Mesendoderm (in vitro differentiated cells): Measurements from ENCODE around the gene COX4I1.

Experiments
- DNase-seq: peaks from one replicate; pipeline ENCODE4 v3.0.0; 2013
- H2AK5ac ChIP-seq: 2 replicates; pipeline ENCODE4 v1.6.1; 2013; ENCODE audit warnings: low read length, inconsistent platforms
- H2BK120ac ChIP-seq: 2 replicates; pipeline ENCODE4 v1.6.1; 2013; ENCODE audit warnings: low read depth, mild to moderate bottlenecking, low read length, moderate library complexity, mixed read lengths
- H2BK15ac ChIP-seq: replicated peaks from 2 replicates; pipeline ENCODE4 v1.6.1; 2013; ENCODE audit warnings: low read depth, mild to moderate bottlenecking, moderate library complexity
- H2BK5ac ChIP-seq: 2 replicates; pipeline ENCODE4 v1.6.1; 2013; ENCODE audit warnings: low read length, inconsistent platforms
- H3K18ac ChIP-seq: 2 replicates; pipeline ENCODE4 v1.6.1; 2013; ENCODE audit warnings: mild to moderate bottlenecking, low read length, mixed read lengths
- H3K23ac ChIP-seq: one replicate; pipeline ENCODE4 v1.6.1; 2013; ENCODE audit warnings: low read length
- H3K27ac ChIP-seq: 2 replicates; pipeline ENCODE4 v1.5.1; 2013; ENCODE audit warnings: low read depth, mild to moderate bottlenecking, inconsistent platforms, low read length, moderate library complexity
- H3K27me3 ChIP-seq: 2 replicates; pipeline ENCODE4 v1.6.1; 2013; ENCODE audit warnings: low read length, control low read depth, mild to moderate bottlenecking, inconsistent platforms; ENCODE audit not compliant: insufficient read depth, poor library complexity
- H3K36me3 ChIP-seq: 2 replicates; pipeline ENCODE4 v1.6.1; 2013; ENCODE audit warnings: low read length, inconsistent platforms; ENCODE audit not compliant: control insufficient read depth, insufficient read depth
- H3K4ac ChIP-seq: one replicate; pipeline ENCODE4 v1.6.1; 2013; ENCODE audit warnings: low read depth, mild to moderate bottlenecking, low read length, moderate library complexity
- H3K4me1 ChIP-seq: 2 replicates; pipeline ENCODE4 v1.6.1; 2013; ENCODE audit warnings: low read depth, low read length, inconsistent platforms; ENCODE audit not compliant: control insufficient read depth
- H3K4me2 ChIP-seq: 2 replicates; pipeline ENCODE4 v1.6.1; 2013; ENCODE audit warnings: low read length
- H3K4me3 ChIP-seq: 2 replicates; pipeline ENCODE4 v1.5.1; 2013; ENCODE audit warnings: mild to moderate bottlenecking, low read length
- H3K56ac ChIP-seq: one replicate; pipeline ENCODE4 v1.6.1; 2013; ENCODE audit warnings: low read length
- H3K79me1 ChIP-seq: 2 replicates; pipeline ENCODE4 v1.6.1; 2013; ENCODE audit warnings: low read length, inconsistent platforms
- H3K79me2 ChIP-seq: 2 replicates; pipeline ENCODE4 v1.6.1; 2013; ENCODE audit warnings: mild to moderate bottlenecking, low read length; ENCODE audit not compliant: control insufficient read depth, insufficient read depth
- H3K9ac ChIP-seq: 2 replicates; pipeline ENCODE4 v1.6.1; 2013; ENCODE audit warnings: low read length, inconsistent platforms
- H4K5ac ChIP-seq: one replicate; pipeline ENCODE4 v1.6.1; 2013; ENCODE audit warnings: low read length
- H4K8ac ChIP-seq: one replicate; pipeline ENCODE4 v1.6.1; 2013; ENCODE audit warnings: low read depth, mild to moderate bottlenecking, control low read depth, low read length, moderate library complexity
- WGBS: extraction: QIAGEN DNeasy Blood & Tissue Kit; methylation state at CpG from one replicate; pipeline ENCODE4 v1.1.7; 2013; ENCODE audit warnings: low lambda C conversion rate, missing lambda C conversion rate; ENCODE audit not compliant: insufficient coverage; ENCODE audit errors: extremely low coverage; 5-methylcytosine and 5-hydroxymethylcytosine counted together

Gene COX4I1

DNA sequence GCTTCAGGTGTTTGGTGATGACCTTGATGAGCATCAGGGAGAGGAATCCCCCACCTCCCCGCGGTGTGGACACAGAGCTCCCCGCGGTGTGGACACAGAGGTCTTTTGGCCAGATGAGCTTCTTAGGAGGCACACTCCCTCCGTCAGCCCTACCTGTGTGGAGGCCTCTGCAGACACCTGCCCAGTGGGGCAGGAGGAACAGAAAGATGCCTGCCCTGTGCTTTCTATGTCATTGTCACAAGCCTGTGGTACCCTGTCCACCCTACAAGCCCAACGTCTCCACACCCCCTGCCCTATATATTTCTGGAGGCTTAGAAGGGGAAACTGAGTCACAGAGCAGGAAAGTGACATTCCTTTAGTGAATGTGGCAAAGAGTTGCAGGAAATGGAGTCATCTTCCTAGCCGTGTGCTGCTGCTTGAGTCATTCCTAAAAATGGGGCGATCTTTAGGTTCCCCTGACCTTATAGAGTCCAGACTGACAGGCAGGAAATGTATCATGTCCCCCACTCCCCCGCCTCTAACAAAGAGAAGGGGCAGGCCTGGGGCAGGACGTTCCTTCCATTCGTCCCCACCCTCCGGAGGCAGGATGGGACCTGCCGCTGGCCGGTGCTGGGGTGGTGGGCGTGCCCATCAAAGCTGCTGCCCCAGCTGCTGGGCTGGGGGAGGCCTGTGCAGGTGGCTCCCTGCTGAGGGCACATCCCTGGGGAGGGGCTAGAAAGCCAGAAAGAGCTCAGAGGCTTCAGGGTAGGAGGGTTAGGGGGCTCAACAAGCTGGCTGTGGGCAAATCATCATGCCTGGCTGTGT lies 47.6 kb upstream of the COX4I1 start:
- Histone ChIP-seq H2BK15ac (no peak overlapping the region), H3K36me3 (no peaks in the 10 kb centered on the region), H4K8ac (no peak overlapping the region), H3K18ac (no peak overlapping the region), H3K56ac (peak overlapping the region; percentile 49), H3K27ac (no peak overlapping the region), H2AK5ac (no peak overlapping the region), H3K4me1 (peaks cover 7% of the 10 kb centered on the region), H3K27me3 (no peaks in the 10 kb centered on the region), H3K79me1 (no peaks in the 10 kb centered on the region), H2BK5ac (no peak overlapping the region), H3K4ac (no peak overlapping the region), H3K9ac (no peak overlapping the region), H3K23ac (peak overlapping the region; percentile 93), H3K4me2 (no peak overlapping the region), H4K5ac (no peak overlapping the region), H3K4me3 (no peak overlapping the region), H2BK120ac (no peak overlapping the region), H3K79me2 (no peaks in the 10 kb centered on the region)
- no peak for DNase-seq
- WGBS: no CpG with 5 or more reads among the region's 15 CpGs

DNA sequence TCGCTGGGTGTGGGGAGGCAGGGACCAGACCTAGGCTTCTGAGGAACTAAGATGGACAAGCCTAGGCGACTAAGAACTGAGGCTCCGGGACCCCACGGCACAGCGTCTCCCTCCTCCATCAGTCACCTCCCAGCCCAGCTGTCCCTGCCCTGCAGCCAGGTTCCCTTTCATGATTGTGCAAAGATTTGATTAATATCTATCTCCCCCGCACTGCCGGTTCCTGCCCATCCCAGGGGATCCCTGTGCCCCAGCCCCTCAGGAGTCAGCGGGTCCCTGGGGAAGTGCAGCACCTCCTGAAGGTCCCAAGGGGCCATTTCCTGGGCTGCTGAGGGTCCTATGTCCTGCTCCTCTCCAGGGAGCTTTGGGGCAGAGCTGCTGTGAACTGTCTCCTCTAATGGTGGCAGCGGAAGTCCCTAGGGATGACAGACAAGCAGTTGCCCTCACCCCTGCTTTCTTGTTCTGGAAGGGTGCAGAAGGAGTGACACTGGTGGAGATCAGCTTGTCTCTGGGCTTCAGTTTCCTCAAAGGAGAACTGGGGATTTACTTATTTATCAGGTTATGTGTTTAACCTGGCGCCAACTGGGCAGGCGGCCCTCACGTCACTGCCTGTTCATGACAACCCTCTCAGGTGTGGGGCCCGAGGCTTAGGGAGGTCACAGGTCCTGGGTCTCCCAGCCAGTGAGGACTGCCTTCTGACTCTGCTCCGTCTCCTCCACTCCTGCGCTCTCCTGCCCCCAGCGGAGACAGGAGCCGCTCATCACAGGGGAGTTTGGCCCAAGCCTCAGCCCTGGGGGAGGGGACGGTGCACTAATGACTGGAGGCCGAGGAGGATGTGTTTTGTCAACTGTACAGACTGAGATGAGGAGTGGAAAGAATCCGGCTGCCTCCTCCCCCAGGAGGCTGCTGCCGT lies 46.7 kb upstream of the COX4I1 start:
- no peak overlapping the region for H3K56ac ChIP-seq
- no peak overlapping the region for H2AK5ac ChIP-seq
- no peaks in the 10 kb centered on the region for H3K27me3 ChIP-seq
- H2BK5ac ChIP-seq: no peak overlapping the region
- H3K4me3 ChIP-seq: no peak overlapping the region
- H3K4me1 ChIP-seq: peaks cover 7% of the 10 kb centered on the region
- no CpG with 5 or more reads among the region's 21 CpGs for WGBS
- H2BK120ac ChIP-seq: no peak overlapping the region
- H4K8ac ChIP-seq: no peak overlapping the region
- no peaks in the 10 kb centered on the region for H3K79me2 ChIP-seq
- H3K18ac ChIP-seq: no peak overlapping the region
- H2BK15ac ChIP-seq: no peak overlapping the region
- H3K4ac ChIP-seq: no peak overlapping the region
- H3K36me3 ChIP-seq: no peaks in the 10 kb centered on the region
- peak; percentile 73 for DNase-seq
- H3K9ac ChIP-seq: no peak overlapping the region
- no peak overlapping the region for H3K23ac ChIP-seq
- H3K27ac ChIP-seq: no peak overlapping the region
- H3K79me1 ChIP-seq: no peaks in the 10 kb centered on the region
- H3K4me2 ChIP-seq: no peak overlapping the region
- H4K5ac ChIP-seq: no peak overlapping the region

DNA sequence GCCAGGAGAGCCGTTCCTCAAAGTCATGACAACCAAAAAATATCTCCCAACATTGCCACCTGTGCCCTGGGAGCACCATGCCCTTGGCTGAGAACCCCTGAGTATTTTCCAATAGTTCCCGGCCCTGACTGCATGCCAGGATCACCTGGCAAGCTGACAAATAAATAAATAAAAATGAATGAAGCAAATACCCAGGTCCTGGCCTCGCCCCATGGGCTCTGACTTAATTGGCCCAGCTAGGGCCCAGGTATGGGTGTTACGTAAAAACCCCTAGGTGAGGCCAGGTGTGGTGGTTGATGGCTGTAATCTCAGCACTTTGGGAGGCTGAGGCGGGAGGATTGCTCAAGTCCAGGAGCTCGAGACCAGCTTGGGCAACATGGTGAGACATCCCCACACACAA lies 45.9 kb upstream of the COX4I1 start:
- H3K56ac ChIP-seq: no peak overlapping the region
- no peak overlapping the region for H3K18ac ChIP-seq
- H3K79me2 ChIP-seq: no peaks in the 10 kb centered on the region
- no peak overlapping the region for H4K5ac ChIP-seq
- no peak overlapping the region for H3K4me2 ChIP-seq
- H2BK5ac ChIP-seq: no peak overlapping the region
- no peaks in the 10 kb centered on the region for H3K79me1 ChIP-seq
- no CpG with 5 or more reads among the region's 6 CpGs for WGBS
- H3K27me3 ChIP-seq: no peaks in the 10 kb centered on the region
- H2BK15ac ChIP-seq: no peak overlapping the region
- no peak overlapping the region for H3K4ac ChIP-seq
- H3K23ac ChIP-seq: no peak overlapping the region
- no peak overlapping the region for H3K27ac ChIP-seq
- DNase-seq: no peak
- no peak overlapping the region for H2AK5ac ChIP-seq
- H3K4me1 ChIP-seq: peaks cover 7% of the 10 kb centered on the region
- no peaks in the 10 kb centered on the region for H3K36me3 ChIP-seq
- H4K8ac ChIP-seq: no peak overlapping the region
- H2BK120ac ChIP-seq: no peak overlapping the region
- no peak overlapping the region for H3K4me3 ChIP-seq
- H3K9ac ChIP-seq: no peak overlapping the region

DNA sequence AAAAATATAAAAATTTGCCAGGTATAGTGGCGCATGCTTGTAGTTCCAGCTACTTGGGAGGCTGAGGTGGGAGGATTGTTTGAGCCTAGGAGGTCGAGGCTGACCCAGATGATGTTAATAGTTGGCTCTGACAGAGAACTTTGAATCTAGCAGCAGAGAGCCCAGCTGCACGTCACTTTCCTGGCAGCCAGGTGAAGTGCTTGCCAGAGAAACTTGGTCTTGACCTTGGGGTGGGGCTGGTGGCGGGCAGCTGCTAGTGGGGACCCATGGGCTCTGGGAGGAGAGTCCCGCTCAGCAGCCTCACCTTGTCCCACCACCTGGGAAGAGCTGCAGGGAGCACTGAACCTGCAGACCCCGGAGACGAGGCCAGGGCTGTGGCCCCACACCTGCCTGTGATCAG lies 45.5 kb upstream of the COX4I1 start:
- H2BK15ac ChIP-seq: no peak overlapping the region
- no peak overlapping the region for H4K5ac ChIP-seq
- H3K27me3 ChIP-seq: no peaks in the 10 kb centered on the region
- H3K4me2 ChIP-seq: no peak overlapping the region
- no peak overlapping the region for H3K56ac ChIP-seq
- no peak overlapping the region for H3K4me3 ChIP-seq
- H3K79me1 ChIP-seq: no peaks in the 10 kb centered on the region
- H4K8ac ChIP-seq: no peak overlapping the region
- H2AK5ac ChIP-seq: no peak overlapping the region
- H2BK5ac ChIP-seq: no peak overlapping the region
- no peak overlapping the region for H3K27ac ChIP-seq
- H3K4ac ChIP-seq: no peak overlapping the region
- H3K36me3 ChIP-seq: no peaks in the 10 kb centered on the region
- no CpG with 5 or more reads among the region's 7 CpGs for WGBS
- no peak overlapping the region for H3K23ac ChIP-seq
- no peak for DNase-seq
- H2BK120ac ChIP-seq: no peak overlapping the region
- H3K4me1 ChIP-seq: peaks cover 7% of the 10 kb centered on the region
- H3K9ac ChIP-seq: no peak overlapping the region
- H3K79me2 ChIP-seq: no peaks in the 10 kb centered on the region
- H3K18ac ChIP-seq: no peak overlapping the region

DNA sequence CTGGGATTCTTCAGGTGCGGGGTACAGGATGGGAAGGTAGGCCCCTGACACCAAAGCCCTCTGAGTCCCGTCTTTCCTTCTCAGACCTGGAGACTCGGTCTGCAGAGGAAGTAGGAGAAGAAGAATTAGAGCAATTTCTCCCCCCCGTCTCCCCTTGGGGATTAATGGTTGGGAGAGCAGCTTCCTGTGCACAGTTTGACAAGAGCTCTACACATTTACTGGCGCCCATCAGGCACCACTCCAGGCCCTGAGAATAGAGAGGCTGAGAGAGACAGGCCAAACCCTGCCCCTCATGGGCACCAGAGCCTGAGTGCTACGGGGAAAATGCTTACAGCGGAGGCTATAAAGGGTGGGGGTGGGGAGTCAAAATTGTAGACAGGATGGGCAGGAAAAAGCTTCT lies 45.1 kb upstream of the COX4I1 start:
- Histone ChIP-seq H3K36me3 (no peaks in the 10 kb centered on the region), H3K79me1 (no peaks in the 10 kb centered on the region), H4K5ac (no peak overlapping the region), H3K18ac (no peak overlapping the region), H3K27me3 (no peaks in the 10 kb centered on the region), H3K27ac (no peak overlapping the region), H3K4me2 (no peak overlapping the region), H3K56ac (no peak overlapping the region), H2BK15ac (no peak overlapping the region), H4K8ac (no peak overlapping the region), H3K9ac (no peak overlapping the region), H2BK5ac (no peak overlapping the region), H3K4me3 (no peak overlapping the region), H3K79me2 (no peaks in the 10 kb centered on the region), H3K4me1 (peaks cover 7% of the 10 kb centered on the region), H2AK5ac (no peak overlapping the region), H3K4ac (no peak overlapping the region), H2BK120ac (no peak overlapping the region), H3K23ac (no peak overlapping the region)
- no peak for DNase-seq
- WGBS: no CpG with 5 or more reads among the region's 7 CpGs
